GM21619 (cell line): ENCODE data around the gene FGF14.
"Not testable (repeated sequence)": the region's sequence is repeated elsewhere in the genome, so short reads cannot be mapped to it uniquely, and the experiment has no call there.

Experiments
- ATAC-seq: cut with Tn5 transposase; IDR thresholded peaks from one replicate; pipeline ENCODE4 v1.9.1; 2021; ENCODE audit not compliant: unreplicated experiment

The FGF14 gene

GRCh38 chr13:102141625-102142472, 260.0 kb downstream of the FGF14 start:
- no peak for ATAC-seq

GRCh38 chr13:102139626-102140025, 262.2 kb downstream of the FGF14 start:
- ATAC-seq: no peak

GRCh38 chr13:102138635-102139190, 263.1 kb downstream of the FGF14 start:
- no peak for ATAC-seq

- not testable (repeated sequence) for ATAC-seq
Observed at GRCh38 chr13:102137904-102138303, 263.9 kb downstream of the FGF14 start.

DNA sequence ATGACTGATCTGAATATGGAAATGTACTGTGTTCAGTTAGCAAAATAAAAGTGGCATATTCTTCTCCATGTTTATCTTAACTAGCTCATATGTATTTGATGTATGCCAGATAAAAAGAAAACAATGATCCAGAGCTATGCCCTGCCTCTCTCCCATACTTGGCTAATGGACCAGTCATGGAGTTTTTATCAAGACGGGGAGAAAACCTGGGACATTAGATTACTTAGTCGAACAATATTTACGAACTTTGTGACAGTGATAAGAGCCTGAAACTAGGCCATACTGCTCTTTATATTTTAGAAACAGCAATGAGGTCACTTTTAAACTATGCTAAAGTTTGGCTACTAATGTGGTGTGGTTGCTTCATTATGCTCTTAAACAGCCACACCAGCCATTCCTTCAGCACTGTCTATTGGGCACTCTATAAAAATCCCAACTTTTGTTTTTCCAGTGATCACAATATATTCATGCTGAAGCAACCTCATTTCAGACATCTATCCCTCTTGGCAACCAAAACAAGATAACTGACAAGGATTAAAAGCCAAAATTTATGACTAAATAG, 265.0 kb downstream of the FGF14 start:
- ATAC-seq: no peak

DNA sequence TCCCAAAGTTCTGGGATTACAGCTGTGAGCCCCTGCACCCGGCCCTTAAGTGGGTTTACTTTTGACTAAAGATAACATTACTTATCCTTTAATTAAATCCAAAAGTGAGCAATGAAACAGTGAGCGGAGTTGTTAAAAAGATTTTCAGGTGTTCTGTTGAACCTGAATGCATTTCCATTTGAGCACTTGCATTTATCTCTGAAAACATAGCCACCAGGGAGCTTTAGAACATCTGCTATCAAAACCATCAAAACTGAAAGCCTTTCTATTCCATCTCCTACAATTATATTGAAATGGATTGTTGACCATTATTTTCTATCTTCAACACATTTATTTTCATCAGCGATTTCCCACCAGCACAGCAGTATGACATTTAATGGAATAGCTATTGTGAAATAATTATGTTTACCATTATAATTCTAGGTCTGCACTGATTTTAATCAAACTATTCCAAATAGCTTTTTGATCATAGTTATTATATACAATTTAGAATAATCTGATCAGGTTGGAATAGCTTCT, 269.0 kb downstream of the FGF14 start:
- ATAC-seq: no peak

- no peak for ATAC-seq
Observed at GRCh38 chr13:102131246-102131645, 270.6 kb downstream of the FGF14 start.

- ATAC-seq: no peak
Observed at GRCh38 chr13:102128216-102128810, 273.5 kb downstream of the FGF14 start.

- ATAC-seq: no peak
Observed at GRCh38 chr13:102127153-102127552, 274.7 kb downstream of the FGF14 start.

DNA sequence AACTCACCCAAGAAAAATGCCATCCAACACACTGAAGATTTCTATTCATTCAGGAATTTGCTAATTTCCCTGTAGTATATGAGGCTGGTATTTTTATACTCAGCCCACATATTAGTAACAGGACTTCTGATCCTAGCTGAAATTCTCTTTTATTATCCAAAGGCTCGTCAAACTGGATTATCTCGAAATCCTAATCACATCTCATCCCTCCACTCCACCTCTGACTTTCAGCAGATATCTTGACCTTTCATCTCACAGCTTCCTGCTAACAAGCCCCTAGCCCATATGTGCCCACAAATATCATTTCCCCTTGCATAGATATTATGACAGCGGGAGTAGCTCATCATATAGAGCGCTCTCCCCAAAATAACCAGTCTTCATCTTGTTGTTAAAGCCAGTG, 279.7 kb downstream of the FGF14 start:
- ATAC-seq: no peak

DNA sequence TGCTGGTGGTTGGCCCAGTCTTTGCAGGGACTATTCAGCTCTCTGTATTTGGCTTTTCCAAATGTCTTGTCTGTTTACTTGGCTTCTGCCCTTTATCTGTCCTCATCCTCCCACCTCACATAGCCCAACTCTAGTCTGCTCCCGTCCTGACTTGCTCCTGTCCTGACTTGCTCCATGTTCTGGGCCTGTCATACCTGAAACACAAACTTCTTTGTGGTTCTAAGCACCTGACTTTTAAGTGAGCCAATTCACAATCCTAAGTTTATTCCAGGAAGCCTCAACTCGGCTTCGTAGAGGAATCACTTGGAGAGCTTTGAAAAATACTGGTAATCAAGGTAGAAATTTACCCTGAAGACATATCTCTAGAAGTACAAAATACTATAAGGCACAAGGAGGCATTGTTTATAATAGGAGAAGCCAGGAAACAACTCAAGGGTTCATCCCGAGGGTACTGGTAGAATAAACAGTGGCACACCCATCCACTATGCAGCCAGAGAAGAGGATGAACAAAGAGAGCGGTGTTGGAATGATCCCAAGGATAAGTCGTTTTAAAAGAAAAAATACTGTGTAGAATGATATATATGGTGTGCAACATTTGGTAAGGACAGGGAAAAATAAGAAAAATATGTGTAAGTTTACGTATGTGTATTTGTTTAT, 284.5 kb downstream of the FGF14 start:
- ATAC-seq: no peak

GRCh38 chr13:102103469-102103868, 298.4 kb downstream of the FGF14 start:
- ATAC-seq: no peak

DNA sequence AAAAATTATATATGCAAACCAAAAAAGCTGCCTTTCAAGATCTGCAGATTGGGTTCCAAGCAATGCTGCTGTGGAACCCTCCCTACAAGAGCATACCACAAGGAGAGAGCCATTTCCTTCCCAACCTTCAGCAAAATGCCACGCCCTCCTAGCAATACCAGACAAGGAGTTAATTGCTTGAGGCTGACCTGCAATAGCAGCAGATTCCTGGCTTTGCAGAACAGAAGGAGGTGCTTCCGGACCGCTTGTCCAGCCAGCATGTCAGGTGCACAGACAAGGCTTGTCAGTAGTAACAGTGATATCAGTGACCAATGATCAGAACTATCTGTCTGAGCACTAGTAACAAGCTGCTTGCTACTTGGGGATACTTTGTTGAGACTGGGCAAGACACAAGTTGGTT, 301.6 kb downstream of the FGF14 start:
- no peak for ATAC-seq

- ATAC-seq: no peak
Observed at GRCh38 chr13:102097708-102098107, 304.1 kb downstream of the FGF14 start.

GRCh38 chr13:102093288-102093687, 308.6 kb downstream of the FGF14 start:
- not testable (repeated sequence) for ATAC-seq

DNA sequence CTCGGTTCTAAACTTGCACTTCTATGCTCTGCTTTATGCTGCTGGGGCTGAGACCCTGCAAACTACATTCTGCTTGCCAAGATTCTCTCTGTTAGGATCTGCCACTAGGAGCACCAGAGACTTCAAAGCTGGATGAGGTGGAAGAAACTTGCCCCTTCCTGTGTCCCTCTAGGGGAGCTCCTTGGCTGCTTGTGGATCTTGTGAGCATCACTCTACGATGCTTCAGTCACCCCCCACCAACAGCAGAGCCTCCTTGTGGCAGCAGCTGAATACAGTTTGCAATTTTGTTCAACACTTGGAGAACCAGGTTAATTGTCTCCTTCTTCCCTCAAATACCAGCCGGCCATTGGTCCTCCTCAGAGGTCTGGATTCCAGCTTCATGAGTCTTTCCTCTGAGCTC, 310.6 kb downstream of the FGF14 start:
- no peak for ATAC-seq

DNA sequence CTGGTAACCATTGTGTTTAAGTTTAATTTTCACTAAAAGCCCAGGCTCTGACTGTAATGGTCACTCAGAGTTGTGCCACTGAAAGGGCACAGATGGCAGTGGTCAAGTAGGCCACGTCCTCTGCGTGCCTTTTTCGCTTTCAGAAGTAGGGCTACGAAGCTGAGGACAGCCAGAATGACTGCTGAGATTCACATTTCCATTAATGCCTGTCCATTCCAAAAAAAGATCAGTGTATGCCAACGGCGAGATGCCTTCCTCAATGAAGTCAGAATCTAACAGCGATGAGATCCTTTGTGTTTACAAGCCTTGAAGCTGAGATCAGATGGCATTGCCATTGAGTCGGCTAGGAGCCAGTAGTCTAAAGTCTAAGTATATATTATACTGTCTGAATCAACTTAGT, 311.3 kb downstream of the FGF14 start:
- no peak for ATAC-seq

GRCh38 chr13:102089722-102090121, 312.1 kb downstream of the FGF14 start:
- no peak for ATAC-seq

GRCh38 chr13:102089177-102089576, 312.7 kb downstream of the FGF14 start:
- no peak for ATAC-seq

- no peak for ATAC-seq
Observed at GRCh38 chr13:102073251-102073650, 328.6 kb downstream of the FGF14 start.

DNA sequence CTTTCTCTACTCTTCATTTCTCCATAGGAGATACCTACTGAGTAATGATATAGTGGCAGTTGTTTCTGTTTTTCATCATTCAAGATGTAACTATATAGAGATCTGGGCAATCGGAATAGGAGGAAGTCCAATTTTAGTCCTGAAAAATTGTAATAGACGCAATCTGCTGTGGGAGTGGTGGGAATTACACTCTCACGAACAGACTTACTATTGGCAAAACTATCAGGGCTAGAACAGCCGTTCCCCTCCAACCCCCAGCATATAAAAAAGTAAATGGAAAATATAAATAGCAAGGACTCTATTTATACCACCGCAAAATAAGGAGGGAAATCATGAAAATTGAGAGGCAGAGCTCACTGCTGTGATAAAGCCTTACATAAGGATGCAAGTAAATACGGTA, 330.1 kb downstream of the FGF14 start:
- ATAC-seq: no peak
